Astrocyte of the spinal cord (primary cell): ENCODE measurements around the gene TIMP4.
A peak's percentile ranks its signal among the peaks of the same experiment; 100 is the strongest.

Experiments
- DNase-seq: peaks from one replicate; pipeline ENCODE4 v3.0.0; 2011; ENCODE audit warnings: low read depth, low spot score
- H3K4me3 ChIP-seq: 2 replicates; pipeline ENCODE4 v1.5.1; 2011; ENCODE audit warnings: low read depth, mild to moderate bottlenecking, low read length, moderate library complexity
- CTCF ChIP-seq: IDR thresholded peaks from 2 replicates; pipeline ENCODE4 v1.5.1; 2012; ENCODE audit warnings: low read depth, mild to moderate bottlenecking, low read length, inconsistent platforms
- in situ Hi-C: cut with HindIII; loops from 2 replicates; pipeline ENCODE4 v1.10.0; 2017; ENCODE audit warnings: low sequenced_read_pairs

Gene TIMP4

DNA sequence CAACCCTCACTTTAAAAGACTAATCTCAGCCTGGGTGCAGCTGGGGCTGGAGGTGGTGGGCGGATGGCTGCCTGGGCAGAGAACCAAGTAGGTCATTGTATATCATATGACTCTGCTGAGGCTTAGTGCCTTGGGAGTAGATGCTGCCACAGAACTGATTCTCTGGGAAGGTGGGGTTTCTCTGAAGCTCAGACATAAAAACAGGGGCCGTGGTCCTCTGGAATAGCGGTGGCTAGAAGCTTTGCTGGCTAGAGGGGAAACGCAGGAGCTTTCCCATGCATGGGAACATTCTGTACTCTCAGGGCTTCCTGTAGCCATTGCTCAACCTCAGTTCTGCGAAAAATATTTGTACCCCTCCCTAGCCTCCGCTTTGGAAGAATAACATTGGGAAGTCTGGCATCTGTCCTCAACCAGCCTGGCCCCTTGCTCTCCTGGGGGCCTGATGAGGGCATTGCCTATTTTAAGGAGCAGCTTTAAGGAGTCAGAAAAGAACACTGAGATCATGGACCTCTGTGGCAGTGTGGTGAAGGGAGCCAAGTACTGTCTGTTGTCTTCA lies 14.7 kb downstream of the TIMP4 start:
- in situ Hi-C loops, result no loop called here
- TF ChIP-seq CTCF, result no peak
- DNase-seq, result peak; percentile 65
- H3K4me3 ChIP-seq, result no peak overlapping the region

- in situ Hi-C loops, result no loop called here
These were observed 16.2 kb downstream of the TIMP4 start for GRCh38 chr3:12142476-12142875.

DNA sequence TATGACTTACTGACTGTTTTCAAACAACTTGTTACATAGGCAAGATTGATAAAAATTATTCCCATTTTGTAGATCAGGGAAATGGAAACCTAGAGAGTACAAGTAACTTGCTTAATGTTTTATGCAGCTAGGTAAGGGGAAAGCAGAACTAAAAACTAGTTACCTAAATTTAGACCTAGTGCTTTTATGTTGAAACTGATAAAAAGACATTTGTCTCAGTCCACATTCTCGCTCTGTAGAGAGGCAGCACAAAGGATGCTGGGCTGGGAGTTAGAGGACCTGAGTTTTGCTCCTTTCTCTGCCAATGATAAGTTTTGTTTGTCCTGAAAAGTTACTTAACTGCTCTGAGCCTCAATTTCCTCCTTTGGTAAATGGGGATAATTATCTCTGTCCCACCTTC lies 17.4 kb downstream of the TIMP4 start:
- H3K4me3 ChIP-seq, result no peak overlapping the region
- DNase-seq, result no peak
- no peak for TF ChIP-seq CTCF
- in situ Hi-C loops, result no loop called here

More at GRCh38 chr3:12142476-12142875, 16.2 kb downstream of the TIMP4 start:
- no peak for DNase-seq
- no peak overlapping the region for H3K4me3 ChIP-seq
- no peak for TF ChIP-seq CTCF

GRCh38 chr3:12139111-12139511 lies 19.6 kb downstream of the TIMP4 start:
- TF ChIP-seq CTCF, result peak; percentile 70
- in situ Hi-C loops, result no loop called here
- H3K4me3 ChIP-seq, result no peak overlapping the region
- DNase-seq, result peak; percentile 74

DNA sequence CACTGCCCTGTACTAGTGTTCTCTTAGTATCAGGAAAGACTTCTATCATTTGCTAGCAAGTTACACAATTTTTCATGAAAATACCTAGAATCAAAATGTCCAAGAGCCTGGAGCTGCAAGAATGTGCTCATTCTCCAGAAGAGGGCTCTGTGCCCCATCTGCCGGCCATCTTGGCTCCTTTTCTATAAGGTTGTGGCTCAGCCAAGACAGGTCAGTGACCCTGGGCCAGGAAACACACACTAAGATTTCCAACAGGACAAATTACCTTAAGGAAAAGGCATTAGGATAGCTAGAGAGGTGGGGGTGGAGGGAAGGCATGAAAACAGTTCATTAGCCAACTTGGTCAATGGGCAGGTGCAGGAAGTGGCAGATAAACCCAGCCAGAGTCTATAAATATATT lies 20.7 kb downstream of the TIMP4 start:
- H3K4me3 ChIP-seq, result no peak overlapping the region
- DNase-seq, result peak; percentile 33
- peak; percentile 57 for TF ChIP-seq CTCF
- in situ Hi-C loops, result no loop called here

DNA sequence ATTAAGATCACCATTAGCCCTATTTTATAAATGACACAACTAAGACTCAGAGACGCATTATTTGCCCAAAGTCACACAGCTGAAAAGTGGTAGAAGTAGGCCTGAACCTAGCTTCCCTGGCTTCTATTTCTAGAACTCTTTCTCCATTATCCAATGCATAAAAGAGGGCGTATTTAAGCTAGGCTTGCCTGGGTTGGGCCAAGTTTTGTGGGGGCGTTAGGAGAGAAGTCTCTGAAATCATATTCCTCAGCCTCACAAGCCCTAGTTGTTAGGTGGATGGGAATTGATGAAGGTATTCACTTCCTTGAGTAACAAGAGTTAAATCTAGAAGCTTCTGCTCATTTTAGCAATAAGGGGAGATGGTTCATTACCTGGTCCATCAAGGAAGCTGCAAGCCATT lies 22.3 kb downstream of the TIMP4 start:
- TF ChIP-seq CTCF, result no peak
- no peak overlapping the region for H3K4me3 ChIP-seq
- DNase-seq, result no peak
- in situ Hi-C loops, result no loop called here
